K562 (cell line): Measurements from ENCODE around the gene BIRC7.

ENCODE experiments used
- CTCF ChIP-seq, 3 experiments: IDR thresholded peaks in 2 of 3; conservative IDR thresholded peaks in 1 of 3; 2 replicates each; pipeline ENCODE4 v1.5.1; 2011 to 2012; ENCODE audit warnings: low read length in 3 of 3, mild to moderate bottlenecking in 3 of 3, control low read depth in 2 of 3, improper control_type of control experiment in 1 of 3, inconsistent platforms in 1 of 3, low read depth in 1 of 3, mixed read lengths in 1 of 3, moderate library complexity in 1 of 3; ENCODE audit not compliant: insufficient read depth in 2 of 3
- FOXK2 ChIP-seq, 2 experiments: fragments of 450-650 bp; IDR thresholded peaks in 1 of 2; conservative IDR thresholded peaks in 1 of 2; 2 replicates each; pipeline ENCODE4 v1.6.1; 2016; ENCODE audit warnings: low read depth in 2 of 2, mild to moderate bottlenecking in 1 of 2
- MAX ChIP-seq: sonication (generic); formaldehyde crosslinking; IDR thresholded peaks from 2 replicates; pipeline ENCODE4 v1.9.0; 2022; ENCODE audit warnings: mild to moderate bottlenecking, missing genetic modification reagents
- POLR2A ChIP-seq: fragments of 450-650 bp; conservative IDR thresholded peaks from 2 replicates; pipeline ENCODE4 v1.6.1; 2016
- SMAD1 ChIP-seq: fragments of 150-350 bp; IDR thresholded peaks from 2 replicates; pipeline ENCODE4 v1.6.1; 2014; ENCODE audit warnings: low read length, low read depth; ENCODE audit not compliant: partially characterized antibody
- ZBTB33 ChIP-seq: sonication (generic); formaldehyde crosslinking; IDR thresholded peaks from 2 replicates; pipeline ENCODE4 v1.8.1; 2023; ENCODE audit warnings: mild to moderate bottlenecking, missing genetic modification reagents
- ZNF780A ChIP-seq: fragments of 250-450 bp; sonication (Bioruptor Pico); IDR thresholded peaks from 2 replicates; pipeline ENCODE4 v1.5.0; 2021; ENCODE audit warnings: mild to moderate bottlenecking

GRCh38 chr20:63233061-63233344 lies 2.7 kb upstream of the BIRC7 start:
- TF ChIP-seq SMAD1, result no peak
- no peak for TF ChIP-seq FOXK2 (conservative IDR thresholded peaks at IDR 0.05 in 1 of 2, IDR thresholded peaks at IDR 0.05 in 1 of 2; ENCODE audit: low read depth in 2 of 2)
- TF ChIP-seq MAX, result no peak
- no peak for TF ChIP-seq POLR2A
- TF ChIP-seq ZNF780A, result no peak
- TF ChIP-seq ZBTB33 (CRISPR knock-in tag), result no peak
- no peak for TF ChIP-seq CTCF (IDR thresholded peaks at IDR 0.05 in 2 of 3, conservative IDR thresholded peaks at IDR 0.05 in 1 of 3; ENCODE audit: insufficient read depth in 2 of 3, low read depth in 1 of 3, low read length in 3 of 3)
